GM23338 (cell line): ENCODE measurements around the gene RAB39A. TPM values are rescaled to one million over a fixed set of nuclear protein-coding genes. Genes with fewer than 3 reads are reported as not detected.
A peak's percentile ranks its signal among the peaks of the same experiment; 100 is the strongest.

Source experiments
- ATAC-seq: fragments of 200-7000 bp; cut with Tn5 transposase; 3 replicates; pipeline ENCODE4 v1.9.1; 2020
- DNase-seq: peaks from one replicate; pipeline ENCODE4 v3.0.0-alpha.2; 2015; ENCODE audit warnings: low spot score
- H2AFZ ChIP-seq: fragments of 200-600 bp; sonication (generic); 2 replicates; pipeline ENCODE4 v1.8.0; 2016; ENCODE audit warnings: antibody characterized with exemption, mild to moderate bottlenecking, moderate library complexity
- H3F3A ChIP-seq: fragments of 200-600 bp; sonication (generic); replicated peaks from 2 replicates; pipeline ENCODE4 v1.8.0; 2017; ENCODE audit warnings: antibody characterized with exemption, mixed run types, low read depth
- H3K27ac ChIP-seq: fragments of 200-600 bp; sonication (generic); 2 replicates; pipeline ENCODE4 v1.6.1; 2016; ENCODE audit warnings: low read depth
- H3K27me3 ChIP-seq: fragments of 200-600 bp; sonication (generic); 2 replicates; pipeline ENCODE4 v1.8.0; 2016; ENCODE audit warnings: mild to moderate bottlenecking, mixed run types, moderate library complexity; ENCODE audit not compliant: insufficient read depth
- H3K36me3 ChIP-seq: fragments of 200-600 bp; sonication (generic); 2 replicates; pipeline ENCODE4 v1.8.0; 2016; ENCODE audit warnings: mild to moderate bottlenecking; ENCODE audit not compliant: insufficient read depth
- H3K4me1 ChIP-seq: fragments of 200-600 bp; sonication (generic); 2 replicates; pipeline ENCODE4 v1.8.0; 2016; ENCODE audit warnings: mild to moderate bottlenecking, moderate library complexity; ENCODE audit not compliant: insufficient read depth
- H3K4me2 ChIP-seq: fragments of 200-600 bp; sonication (generic); 2 replicates; pipeline ENCODE4 v1.7.1; 2017; ENCODE audit warnings: mixed run types
- H3K4me3 ChIP-seq: fragments of 200-600 bp; sonication (generic); 2 replicates; pipeline ENCODE4 v1.6.1; 2016; ENCODE audit warnings: mixed run types
- H3K79me2 ChIP-seq: fragments of 200-600 bp; sonication (generic); replicated peaks from 2 replicates; pipeline ENCODE4 v1.8.0; 2017; ENCODE audit warnings: mild to moderate bottlenecking; ENCODE audit not compliant: insufficient read depth
- H3K9me2 ChIP-seq: fragments of 200-600 bp; sonication (generic); 2 replicates; pipeline ENCODE4 v1.8.0; 2017; ENCODE audit not compliant: insufficient read depth
- H4K20me1 ChIP-seq: fragments of 200-600 bp; sonication (generic); replicated peaks from 2 replicates; pipeline ENCODE4 v1.8.0; 2017; ENCODE audit warnings: mild to moderate bottlenecking; ENCODE audit not compliant: insufficient read depth
- H3K27ac Mint-ChIP-seq: 2 replicates; pipeline ENCODE4 v1.8.0; 2020; ENCODE audit warnings: inconsistent platforms, mild to moderate bottlenecking, moderate library complexity, mixed read lengths
- H3K27me3 Mint-ChIP-seq: 3 replicates; pipeline ENCODE4 v1.8.0; 2022; ENCODE audit warnings: low read depth, mild to moderate bottlenecking, moderate library complexity, mixed read lengths, inconsistent platforms; ENCODE audit not compliant: insufficient read depth, poor library complexity
- H3K36me3 Mint-ChIP-seq: 3 replicates; pipeline ENCODE4 v1.8.0; 2021; ENCODE audit warnings: low read depth, mild to moderate bottlenecking, inconsistent platforms, moderate library complexity, mixed read lengths
- H3K4me1 Mint-ChIP-seq: 3 replicates; pipeline ENCODE4 v1.8.0; 2020; ENCODE audit warnings: mild to moderate bottlenecking, inconsistent platforms, mixed read lengths
- H3K4me3 Mint-ChIP-seq: 3 replicates; pipeline ENCODE4 v1.8.0; 2021; ENCODE audit warnings: moderate library complexity, mild to moderate bottlenecking, inconsistent platforms, mixed read lengths
- H3K9me3 Mint-ChIP-seq: 3 replicates; pipeline ENCODE4 v1.8.0; 2020; ENCODE audit warnings: moderate library complexity, mild to moderate bottlenecking, inconsistent platforms, mixed read lengths
- CREB1 ChIP-seq: fragments of 250-450 bp; sonication (Bioruptor Pico); IDR thresholded peaks from 2 replicates; pipeline ENCODE4 v1.5.0; 2020; ENCODE audit warnings: low read depth, mild to moderate bottlenecking, moderate library complexity
- EZH2 ChIP-seq: fragments of 200-600 bp; sonication (generic); IDR thresholded peaks from one replicate; pipeline ENCODE4 v1.8.0; 2017; ENCODE audit warnings: antibody characterized with exemption, mild to moderate bottlenecking, low read depth; ENCODE audit not compliant: unreplicated experiment
- EZH2phosphoT487 ChIP-seq: fragments of 200-600 bp; sonication (generic); IDR thresholded peaks from one replicate; pipeline ENCODE4 v1.8.1; 2018; ENCODE audit warnings: antibody characterized with exemption; ENCODE audit not compliant: unreplicated experiment
- JUNB ChIP-seq: IDR thresholded peaks from one replicate; pipeline ENCODE4 v1.6.1; 2016; ENCODE audit warnings: antibody characterized with exemption; ENCODE audit not compliant: unreplicated experiment
- NANOG ChIP-seq: IDR thresholded peaks from 2 replicates; pipeline ENCODE4 v1.6.1; 2016; ENCODE audit warnings: antibody characterized with exemption, borderline replicate concordance
- POLR2AphosphoS5 ChIP-seq: IDR thresholded peaks from 2 replicates; pipeline ENCODE4 v1.6.1; 2016; ENCODE audit warnings: antibody characterized with exemption, low read depth
- STAT1 ChIP-seq: IDR thresholded peaks from one replicate; pipeline ENCODE4 v1.6.1; 2016; ENCODE audit warnings: antibody characterized with exemption; ENCODE audit not compliant: unreplicated experiment
- ZNF114 ChIP-seq: fragments of 250-450 bp; sonication (Bioruptor Pico); IDR thresholded peaks from 2 replicates; pipeline ENCODE4 v1.5.0; 2020; ENCODE audit warnings: mild to moderate bottlenecking, moderate library complexity
- ZNF331 ChIP-seq: fragments of 250-450 bp; sonication (Bioruptor Pico); IDR thresholded peaks from 2 replicates; pipeline ENCODE4 v1.5.0; 2020; ENCODE audit warnings: low read depth, mild to moderate bottlenecking, moderate library complexity
- polyA plus RNA-seq: library from polyadenylated mRNA; unstranded; fragments of >200 nt; fragmentation: Nextera tagmentation; extraction: Ambion mirVana; gene quantifications from 2 replicates; pipeline ENCODE4 v1.2.1, GENCODE V29; 2016
- total RNA-seq: library from RNA; depleted of rRNA; stranded (reverse); fragments of >200 nt; shearing (Covaris generic); gene quantifications from 2 replicates; pipeline ENCODE4 v1.2.3, GENCODE V29; 2014
- TF ChIP-seq, protein P1 (sequence below): IDR thresholded peaks from 2 replicates; pipeline ENCODE4 v1.6.1; 2016; ENCODE audit warnings: antibody characterized with exemption
- TF ChIP-seq, protein P2 (sequence below): fragments of 250-450 bp; sonication (Bioruptor Pico); IDR thresholded peaks from 2 replicates; pipeline ENCODE4 v1.5.0; 2020; ENCODE audit warnings: mild to moderate bottlenecking, moderate library complexity
- TF ChIP-seq, protein P3 (sequence below), 2 experiments: fragments of 200-600 bp in 1 of 2; sonication (generic) in 1 of 2; conservative IDR thresholded peaks; 2 replicates each; pipeline versions ENCODE4 v1.5.1 to v1.6.1; 2016 to 2017; ENCODE audit warnings: antibody characterized with exemption in 2 of 2, low read depth in 2 of 2, mild to moderate bottlenecking in 2 of 2, moderate library complexity in 1 of 2
- TF ChIP-seq, protein P4 (sequence below): IDR thresholded peaks from one replicate; pipeline ENCODE4 v1.6.1; 2018; ENCODE audit warnings: antibody characterized with exemption; ENCODE audit not compliant: unreplicated experiment

RAB39A gene
- total and polyA plus RNA-seq, 2 experiments from 2014 or later, result 4.5 to 26.3 TPM

DNA sequence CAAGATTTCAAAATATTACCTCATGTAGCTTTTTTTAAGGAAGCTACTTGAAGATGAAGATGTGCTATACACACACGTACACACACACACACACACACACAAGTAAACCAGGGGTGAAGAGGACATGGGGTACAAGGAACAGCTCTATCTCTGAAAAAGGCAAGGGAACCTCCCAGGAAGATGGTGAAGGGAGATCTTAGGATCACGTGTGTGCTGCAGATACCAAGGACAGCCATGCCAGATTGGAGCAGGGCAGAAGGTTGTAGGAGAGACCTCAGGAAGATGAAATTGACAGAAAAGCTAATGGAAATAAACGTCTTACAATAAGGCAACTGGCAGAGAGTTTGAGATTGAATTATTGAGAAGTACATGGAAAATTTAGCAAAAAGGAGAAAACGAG, 19.7 kb downstream of the RAB39A start:
- no peaks in the 10 kb centered on the region for H3K9me3 Mint-ChIP-seq
- peaks cover 3% of the 10 kb centered on the region for H3K27me3 Mint-ChIP-seq
- Histone ChIP-seq H3F3A (no peaks in the 10 kb centered on the region), H3K79me2 (peaks cover 14% of the 10 kb centered on the region), H3K4me3 (peak overlapping the region; percentile 18; the same call in 1 of the 2 replicates), H3K36me3 (no peaks in the 10 kb centered on the region), H4K20me1 (no peaks in the 10 kb centered on the region), H3K27me3 (no peaks in the 10 kb centered on the region), H2AFZ (no peak overlapping the region), H3K4me2 (peak overlapping the region; percentile 68), H3K4me1 (peaks cover 6% of the 10 kb centered on the region), H3K27ac (peak overlapping the region; percentile 80; the same call in 1 of the 2 replicates), H3K9me2 (no peaks in the 10 kb centered on the region)
- DNase-seq (no peak), ATAC-seq (peak; percentile 55)
- H3K4me3 Mint-ChIP-seq, result no peak overlapping the region
- peaks cover 15% of the 10 kb centered on the region for H3K4me1 Mint-ChIP-seq
- peak overlapping the region; percentile 22; the same call in 1 of the 2 replicates for H3K27ac Mint-ChIP-seq
- H3K36me3 Mint-ChIP-seq, result peaks cover 16% of the 10 kb centered on the region
- TF ChIP-seq ZNF331 (no peak), POLR2AphosphoS5 (no peak), JUNB (no peak), EZH2 (no peak), EZH2phosphoT487 (no peak), CREB1 (no peak), ZNF114 (CRISPR knock-in tag) (no peak), NANOG (no peak), STAT1 (no peak)
- TF ChIP-seq, protein P1, sequence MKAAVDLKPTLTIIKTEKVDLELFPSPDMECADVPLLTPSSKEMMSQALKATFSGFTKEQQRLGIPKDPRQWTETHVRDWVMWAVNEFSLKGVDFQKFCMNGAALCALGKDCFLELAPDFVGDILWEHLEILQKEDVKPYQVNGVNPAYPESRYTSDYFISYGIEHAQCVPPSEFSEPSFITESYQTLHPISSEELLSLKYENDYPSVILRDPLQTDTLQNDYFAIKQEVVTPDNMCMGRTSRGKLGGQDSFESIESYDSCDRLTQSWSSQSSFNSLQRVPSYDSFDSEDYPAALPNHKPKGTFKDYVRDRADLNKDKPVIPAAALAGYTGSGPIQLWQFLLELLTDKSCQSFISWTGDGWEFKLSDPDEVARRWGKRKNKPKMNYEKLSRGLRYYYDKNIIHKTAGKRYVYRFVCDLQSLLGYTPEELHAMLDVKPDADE, result no peak
- TF ChIP-seq, protein P2, sequence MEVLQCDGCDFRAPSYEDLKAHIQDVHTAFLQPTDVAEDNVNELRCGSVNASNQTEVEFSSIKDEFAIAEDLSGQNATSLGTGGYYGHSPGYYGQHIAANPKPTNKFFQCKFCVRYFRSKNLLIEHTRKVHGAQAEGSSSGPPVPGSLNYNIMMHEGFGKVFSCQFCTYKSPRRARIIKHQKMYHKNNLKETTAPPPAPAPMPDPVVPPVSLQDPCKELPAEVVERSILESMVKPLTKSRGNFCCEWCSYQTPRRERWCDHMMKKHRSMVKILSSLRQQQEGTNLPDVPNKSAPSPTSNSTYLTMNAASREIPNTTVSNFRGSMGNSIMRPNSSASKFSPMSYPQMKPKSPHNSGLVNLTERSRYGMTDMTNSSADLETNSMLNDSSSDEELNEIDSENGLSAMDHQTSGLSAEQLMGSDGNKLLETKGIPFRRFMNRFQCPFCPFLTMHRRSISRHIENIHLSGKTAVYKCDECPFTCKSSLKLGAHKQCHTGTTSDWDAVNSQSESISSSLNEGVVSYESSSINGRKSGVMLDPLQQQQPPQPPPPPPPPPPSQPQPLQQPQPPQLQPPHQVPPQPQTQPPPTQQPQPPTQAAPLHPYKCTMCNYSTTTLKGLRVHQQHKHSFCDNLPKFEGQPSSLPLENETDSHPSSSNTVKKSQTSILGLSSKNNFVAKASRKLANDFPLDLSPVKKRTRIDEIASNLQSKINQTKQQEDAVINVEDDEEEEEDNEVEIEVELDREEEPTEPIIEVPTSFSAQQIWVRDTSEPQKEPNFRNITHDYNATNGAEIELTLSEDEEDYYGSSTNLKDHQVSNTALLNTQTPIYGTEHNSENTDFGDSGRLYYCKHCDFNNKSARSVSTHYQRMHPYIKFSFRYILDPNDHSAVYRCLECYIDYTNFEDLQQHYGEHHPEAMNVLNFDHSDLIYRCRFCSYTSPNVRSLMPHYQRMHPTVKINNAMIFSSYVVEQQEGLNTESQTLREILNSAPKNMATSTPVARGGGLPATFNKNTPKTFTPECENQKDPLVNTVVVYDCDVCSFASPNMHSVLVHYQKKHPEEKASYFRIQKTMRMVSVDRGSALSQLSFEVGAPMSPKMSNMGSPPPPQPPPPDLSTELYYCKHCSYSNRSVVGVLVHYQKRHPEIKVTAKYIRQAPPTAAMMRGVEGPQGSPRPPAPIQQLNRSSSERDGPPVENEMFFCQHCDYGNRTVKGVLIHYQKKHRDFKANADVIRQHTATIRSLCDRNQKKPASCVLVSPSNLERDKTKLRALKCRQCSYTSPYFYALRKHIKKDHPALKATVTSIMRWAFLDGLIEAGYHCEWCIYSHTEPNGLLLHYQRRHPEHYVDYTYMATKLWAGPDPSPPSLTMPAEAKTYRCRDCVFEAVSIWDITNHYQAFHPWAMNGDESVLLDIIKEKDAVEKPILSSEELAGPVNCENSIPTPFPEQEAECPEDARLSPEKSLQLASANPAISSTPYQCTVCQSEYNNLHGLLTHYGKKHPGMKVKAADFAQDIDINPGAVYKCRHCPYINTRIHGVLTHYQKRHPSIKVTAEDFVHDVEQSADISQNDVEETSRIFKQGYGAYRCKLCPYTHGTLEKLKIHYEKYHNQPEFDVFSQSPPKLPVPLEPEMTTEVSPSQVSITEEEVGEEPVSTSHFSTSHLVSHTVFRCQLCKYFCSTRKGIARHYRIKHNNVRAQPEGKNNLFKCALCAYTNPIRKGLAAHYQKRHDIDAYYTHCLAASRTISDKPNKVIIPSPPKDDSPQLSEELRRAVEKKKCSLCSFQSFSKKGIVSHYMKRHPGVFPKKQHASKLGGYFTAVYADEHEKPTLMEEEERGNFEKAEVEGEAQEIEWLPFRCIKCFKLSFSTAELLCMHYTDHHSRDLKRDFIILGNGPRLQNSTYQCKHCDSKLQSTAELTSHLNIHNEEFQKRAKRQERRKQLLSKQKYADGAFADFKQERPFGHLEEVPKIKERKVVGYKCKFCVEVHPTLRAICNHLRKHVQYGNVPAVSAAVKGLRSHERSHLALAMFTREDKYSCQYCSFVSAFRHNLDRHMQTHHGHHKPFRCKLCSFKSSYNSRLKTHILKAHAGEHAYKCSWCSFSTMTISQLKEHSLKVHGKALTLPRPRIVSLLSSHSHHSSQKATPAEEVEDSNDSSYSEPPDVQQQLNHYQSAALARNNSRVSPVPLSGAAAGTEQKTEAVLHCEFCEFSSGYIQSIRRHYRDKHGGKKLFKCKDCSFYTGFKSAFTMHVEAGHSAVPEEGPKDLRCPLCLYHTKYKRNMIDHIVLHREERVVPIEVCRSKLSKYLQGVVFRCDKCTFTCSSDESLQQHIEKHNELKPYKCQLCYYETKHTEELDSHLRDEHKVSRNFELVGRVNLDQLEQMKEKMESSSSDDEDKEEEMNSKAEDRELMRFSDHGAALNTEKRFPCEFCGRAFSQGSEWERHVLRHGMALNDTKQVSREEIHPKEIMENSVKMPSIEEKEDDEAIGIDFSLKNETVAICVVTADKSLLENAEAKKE, result no peak
- TF ChIP-seq, protein P3, sequence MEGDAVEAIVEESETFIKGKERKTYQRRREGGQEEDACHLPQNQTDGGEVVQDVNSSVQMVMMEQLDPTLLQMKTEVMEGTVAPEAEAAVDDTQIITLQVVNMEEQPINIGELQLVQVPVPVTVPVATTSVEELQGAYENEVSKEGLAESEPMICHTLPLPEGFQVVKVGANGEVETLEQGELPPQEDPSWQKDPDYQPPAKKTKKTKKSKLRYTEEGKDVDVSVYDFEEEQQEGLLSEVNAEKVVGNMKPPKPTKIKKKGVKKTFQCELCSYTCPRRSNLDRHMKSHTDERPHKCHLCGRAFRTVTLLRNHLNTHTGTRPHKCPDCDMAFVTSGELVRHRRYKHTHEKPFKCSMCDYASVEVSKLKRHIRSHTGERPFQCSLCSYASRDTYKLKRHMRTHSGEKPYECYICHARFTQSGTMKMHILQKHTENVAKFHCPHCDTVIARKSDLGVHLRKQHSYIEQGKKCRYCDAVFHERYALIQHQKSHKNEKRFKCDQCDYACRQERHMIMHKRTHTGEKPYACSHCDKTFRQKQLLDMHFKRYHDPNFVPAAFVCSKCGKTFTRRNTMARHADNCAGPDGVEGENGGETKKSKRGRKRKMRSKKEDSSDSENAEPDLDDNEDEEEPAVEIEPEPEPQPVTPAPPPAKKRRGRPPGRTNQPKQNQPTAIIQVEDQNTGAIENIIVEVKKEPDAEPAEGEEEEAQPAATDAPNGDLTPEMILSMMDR (conservative IDR thresholded peaks at IDR 0.05; ENCODE audit: low read depth in 2 of 2), result no peak
- TF ChIP-seq, protein P4, sequence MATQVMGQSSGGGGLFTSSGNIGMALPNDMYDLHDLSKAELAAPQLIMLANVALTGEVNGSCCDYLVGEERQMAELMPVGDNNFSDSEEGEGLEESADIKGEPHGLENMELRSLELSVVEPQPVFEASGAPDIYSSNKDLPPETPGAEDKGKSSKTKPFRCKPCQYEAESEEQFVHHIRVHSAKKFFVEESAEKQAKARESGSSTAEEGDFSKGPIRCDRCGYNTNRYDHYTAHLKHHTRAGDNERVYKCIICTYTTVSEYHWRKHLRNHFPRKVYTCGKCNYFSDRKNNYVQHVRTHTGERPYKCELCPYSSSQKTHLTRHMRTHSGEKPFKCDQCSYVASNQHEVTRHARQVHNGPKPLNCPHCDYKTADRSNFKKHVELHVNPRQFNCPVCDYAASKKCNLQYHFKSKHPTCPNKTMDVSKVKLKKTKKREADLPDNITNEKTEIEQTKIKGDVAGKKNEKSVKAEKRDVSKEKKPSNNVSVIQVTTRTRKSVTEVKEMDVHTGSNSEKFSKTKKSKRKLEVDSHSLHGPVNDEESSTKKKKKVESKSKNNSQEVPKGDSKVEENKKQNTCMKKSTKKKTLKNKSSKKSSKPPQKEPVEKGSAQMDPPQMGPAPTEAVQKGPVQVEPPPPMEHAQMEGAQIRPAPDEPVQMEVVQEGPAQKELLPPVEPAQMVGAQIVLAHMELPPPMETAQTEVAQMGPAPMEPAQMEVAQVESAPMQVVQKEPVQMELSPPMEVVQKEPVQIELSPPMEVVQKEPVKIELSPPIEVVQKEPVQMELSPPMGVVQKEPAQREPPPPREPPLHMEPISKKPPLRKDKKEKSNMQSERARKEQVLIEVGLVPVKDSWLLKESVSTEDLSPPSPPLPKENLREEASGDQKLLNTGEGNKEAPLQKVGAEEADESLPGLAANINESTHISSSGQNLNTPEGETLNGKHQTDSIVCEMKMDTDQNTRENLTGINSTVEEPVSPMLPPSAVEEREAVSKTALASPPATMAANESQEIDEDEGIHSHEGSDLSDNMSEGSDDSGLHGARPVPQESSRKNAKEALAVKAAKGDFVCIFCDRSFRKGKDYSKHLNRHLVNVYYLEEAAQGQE, result no peak
